ENCODE measurements around the gene TBC1D14.

- TF ChIP-seq CTCF (IDR thresholded peaks at IDR 0.05) (no peak), POLR2A (IDR thresholded peaks at IDR 0.05) (no peak)
Observed at GRCh38 chr4:6962211-6963041, 52.8 kb downstream of the TBC1D14 start.

Data from testis (tissue), 2 donors.